GM21825 (cell line): ENCODE data around the gene TEX12.
"Not testable (repeated sequence)": the region's sequence is repeated elsewhere in the genome, so short reads cannot be mapped to it uniquely, and the experiment has no call there.

Experiments
- ATAC-seq: cut with Tn5 transposase; IDR thresholded peaks from one replicate; pipeline ENCODE4 v1.9.1; 2021; ENCODE audit warnings: mild to moderate bottlenecking, moderate library complexity; ENCODE audit not compliant: unreplicated experiment

Gene TEX12

GRCh38 chr11:112167145-112167544, at the start of gene TEX12:
Gene TEX12 (plus strand): TSS chr11:112167372. CDS start chr11:112169269, 1,897 bp downstream.
- no peak for ATAC-seq

- no peak for ATAC-seq
These were observed 49.0 kb upstream of the TEX12 start for GRCh38 chr11:112118176-112118575.

- no peak for ATAC-seq
These were observed 45.1 kb upstream of the TEX12 start for GRCh38 chr11:112121981-112122615.

GRCh38 chr11:112123129-112123528, 44.0 kb upstream of the TEX12 start:
- ATAC-seq = no peak

GRCh38 chr11:112127056-112127455, 40.1 kb upstream of the TEX12 start:
- no peak for ATAC-seq

- ATAC-seq = no peak
These were observed 38.6 kb upstream of the TEX12 start for GRCh38 chr11:112128483-112129121.

- ATAC-seq = no peak
These were observed 37.5 kb upstream of the TEX12 start for GRCh38 chr11:112129656-112130055.

GRCh38 chr11:112132737-112133136, 34.4 kb upstream of the TEX12 start:
- no peak for ATAC-seq

- ATAC-seq = no peak
These were observed 32.7 kb upstream of the TEX12 start for GRCh38 chr11:112134473-112134872.

- no peak for ATAC-seq
These were observed 23.6 kb upstream of the TEX12 start for GRCh38 chr11:112143597-112143996.

GRCh38 chr11:112150517-112150916, 16.7 kb upstream of the TEX12 start:
- no peak for ATAC-seq

GRCh38 chr11:112156153-112156955, 10.8 kb upstream of the TEX12 start:
- no peak for ATAC-seq

GRCh38 chr11:112156956-112157766, 10.0 kb upstream of the TEX12 start:
- ATAC-seq = no peak

- no peak for ATAC-seq
These were observed 7.8 kb upstream of the TEX12 start for GRCh38 chr11:112159098-112160065.

- no peak for ATAC-seq
These were observed 6.9 kb upstream of the TEX12 start for GRCh38 chr11:112160091-112160848.

GRCh38 chr11:112161012-112161411, 6.2 kb upstream of the TEX12 start:
- ATAC-seq = no peak

GRCh38 chr11:112162200-112162599, 5.0 kb upstream of the TEX12 start:
- ATAC-seq = not testable (repeated sequence)

GRCh38 chr11:112162761-112163546, 4.2 kb upstream of the TEX12 start:
- no peak for ATAC-seq
